ENCODE results near the gene ATP13A1. TPM values are rescaled to one million over a fixed set of nuclear protein-coding genes. Genes with fewer than 3 reads are reported as not detected.

Gene ATP13A1
- total and polyA plus RNA-seq, 7 donors = 6.6 to 145 (median 55.5) TPM

GRCh38 chr19:19654441-19654840 is 9.0 kb downstream of the ATP13A1 start:
- H3K4me1 ChIP-seq = no peaks in the 10 kb centered on the region
- DNase-seq = no peak
- peaks cover 61 to 100% (median 93%) of the 10 kb centered on the region in 4 donors for H3K36me3 ChIP-seq
- TF ChIP-seq POLR2AphosphoS5 (IDR thresholded peaks at IDR 0.05) = no peak
- TF ChIP-seq EP300 (IDR thresholded peaks at IDR 0.05) = no peak
- TF ChIP-seq POLR2A (IDR thresholded peaks at IDR 0.05) = no peak
- TF ChIP-seq CTCF (IDR thresholded peaks at IDR 0.05) = no peak
- intact Hi-C loops (cut with DNase I) = no loop called here
- no peaks in the 10 kb centered on the region for H3K27me3 ChIP-seq
- H3K4me3 ChIP-seq = no peak overlapping the region
- WGBS, 2 donors = 94 to 97% methylated on average over 15 of the region's 15 CpGs
- no peak overlapping the region for H3K27ac ChIP-seq
- H3K9me3 ChIP-seq = no peaks in the 10 kb centered on the region

GRCh38 chr19:19653597-19654147 is 9.8 kb downstream of the ATP13A1 start:
- Histone ChIP-seq H3K9me3 (no peaks in the 10 kb centered on the region), H3K4me1 (no peaks in the 10 kb centered on the region), H3K27me3 (no peaks in the 10 kb centered on the region), H3K36me3 (peaks cover 63 to 100% (median 92%) of the 10 kb centered on the region in 4 donors), H3K27ac (no peak overlapping the region), H3K4me3 (no peak overlapping the region)
- 96% methylated on average over 23 of the region's 23 CpGs for WGBS, 2 donors
- intact Hi-C loops (cut with DNase I) = no loop called here
- DNase-seq = no peak
- no peak for TF ChIP-seq POLR2A (IDR thresholded peaks at IDR 0.05)
- no peak for TF ChIP-seq EP300 (IDR thresholded peaks at IDR 0.05)
- TF ChIP-seq POLR2AphosphoS5 (IDR thresholded peaks at IDR 0.05) = no peak
- no peak for TF ChIP-seq CTCF (IDR thresholded peaks at IDR 0.05)

GRCh38 chr19:19652482-19653295 is 10.8 kb downstream of the ATP13A1 start:
- Histone ChIP-seq H3K27me3 (no peaks in the 10 kb centered on the region), H3K36me3 (peaks cover 63 to 99% (median 90%) of the 10 kb centered on the region in 4 donors), H3K27ac (no peak overlapping the region), H3K9me3 (no peaks in the 10 kb centered on the region), H3K4me3 (no peak overlapping the region), H3K4me1 (no peaks in the 10 kb centered on the region)
- no peak for TF ChIP-seq POLR2A (IDR thresholded peaks at IDR 0.05)
- no peak for TF ChIP-seq POLR2AphosphoS5 (IDR thresholded peaks at IDR 0.05)
- TF ChIP-seq CTCF (IDR thresholded peaks at IDR 0.05) = no peak
- no peak for TF ChIP-seq EP300 (IDR thresholded peaks at IDR 0.05)
- WGBS, 2 donors = 96% methylated on average over 24 of the region's 24 CpGs
- intact Hi-C loops (cut with DNase I) = no loop called here
- DNase-seq = no peak

- Histone ChIP-seq H3K9me3 (no peaks in the 10 kb centered on the region), H3K36me3 (peaks cover 64 to 99% (median 89%) of the 10 kb centered on the region in 4 donors)
Measured at GRCh38 chr19:19651076-19651475, 12.4 kb downstream of the ATP13A1 start.

More at GRCh38 chr19:19651076-19651475, 12.4 kb downstream of the ATP13A1 start:
- Histone ChIP-seq H3K4me1 (no peaks in the 10 kb centered on the region), H3K4me3 (no peak overlapping the region), H3K27me3 (no peaks in the 10 kb centered on the region), H3K27ac (no peak overlapping the region)
- intact Hi-C loops (cut with DNase I) = no loop called here
- DNase-seq = no peak
- WGBS, 2 donors = 82 to 90% methylated on average over 13 of the region's 13 CpGs
- TF ChIP-seq POLR2AphosphoS5 (IDR thresholded peaks at IDR 0.05) = no peak
- no peak for TF ChIP-seq CTCF (IDR thresholded peaks at IDR 0.05)
- TF ChIP-seq POLR2A (IDR thresholded peaks at IDR 0.05) = no peak
- no peak for TF ChIP-seq EP300 (IDR thresholded peaks at IDR 0.05)
